GM21717 (cell line): Measurements from ENCODE around the gene POLR2J3.
"Not testable (repeated sequence)": the region's sequence is repeated elsewhere in the genome, so short reads cannot be mapped to it uniquely, and the experiment has no call there.

Experiments
- ATAC-seq: cut with Tn5 transposase; IDR thresholded peaks from one replicate; pipeline ENCODE4 v1.9.1; 2021; ENCODE audit warnings: mild to moderate bottlenecking, moderate library complexity; ENCODE audit not compliant: unreplicated experiment

Gene POLR2J3

DNA sequence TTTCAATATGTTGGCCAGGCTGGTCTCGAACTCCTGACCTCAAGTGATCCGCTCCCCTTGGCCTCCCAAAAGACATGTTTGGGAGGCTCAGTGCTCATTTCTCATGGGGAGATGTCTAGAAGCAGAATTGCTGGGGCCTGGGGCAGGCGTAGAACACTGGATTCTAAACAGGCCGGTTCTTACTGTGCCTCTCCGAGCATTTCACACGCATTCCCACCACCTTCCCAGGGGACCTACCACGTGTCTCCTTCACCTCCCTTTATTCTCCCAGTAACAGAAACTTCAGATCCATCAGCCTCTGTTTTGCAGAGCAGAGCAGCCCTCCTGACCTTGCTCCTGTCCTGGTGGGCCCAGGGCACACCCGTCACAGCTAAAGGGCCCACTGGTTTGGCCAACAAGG is 45.2 kb downstream of the POLR2J3 start:
- ATAC-seq, result not testable (repeated sequence)

DNA sequence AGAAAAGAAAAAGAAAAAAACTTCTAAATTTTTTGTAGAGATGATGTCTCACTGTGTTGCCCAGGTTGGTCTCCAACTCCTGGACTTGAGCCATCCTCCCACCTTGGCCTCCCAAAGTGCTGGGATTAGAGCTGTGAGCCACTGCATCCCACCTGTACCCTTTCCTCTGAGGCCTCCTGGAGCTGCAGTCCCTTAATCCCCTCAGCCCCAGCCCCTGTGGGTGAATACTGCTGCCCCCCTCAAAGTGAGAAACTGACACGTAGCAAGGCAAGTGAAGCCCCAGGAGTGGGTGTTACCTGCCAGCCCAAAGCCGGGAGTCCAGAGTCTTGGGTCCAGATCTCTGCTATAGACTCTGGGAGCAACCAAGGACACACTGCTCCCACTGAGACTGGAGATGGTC is 47.6 kb downstream of the POLR2J3 start:
- not testable (repeated sequence) for ATAC-seq

DNA sequence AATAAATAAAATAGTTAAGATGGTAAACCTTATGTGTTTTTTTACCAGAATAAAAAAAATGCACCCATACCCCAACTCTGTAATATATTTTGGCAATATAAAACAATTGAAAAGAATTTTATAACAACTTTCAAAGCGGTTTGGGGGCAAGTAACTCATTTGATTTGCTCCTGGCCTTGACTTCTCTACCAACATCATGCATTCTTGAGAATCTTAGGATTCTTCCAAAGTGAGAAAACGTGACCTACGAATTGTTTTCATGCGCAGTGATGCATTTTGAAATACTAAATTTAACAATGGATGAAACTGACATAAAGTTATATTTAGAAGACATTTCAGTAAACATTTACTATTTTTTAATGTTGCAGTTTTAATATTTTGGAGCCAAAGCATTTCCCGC is 51.6 kb downstream of the POLR2J3 start:
- ATAC-seq, result not testable (repeated sequence)

DNA sequence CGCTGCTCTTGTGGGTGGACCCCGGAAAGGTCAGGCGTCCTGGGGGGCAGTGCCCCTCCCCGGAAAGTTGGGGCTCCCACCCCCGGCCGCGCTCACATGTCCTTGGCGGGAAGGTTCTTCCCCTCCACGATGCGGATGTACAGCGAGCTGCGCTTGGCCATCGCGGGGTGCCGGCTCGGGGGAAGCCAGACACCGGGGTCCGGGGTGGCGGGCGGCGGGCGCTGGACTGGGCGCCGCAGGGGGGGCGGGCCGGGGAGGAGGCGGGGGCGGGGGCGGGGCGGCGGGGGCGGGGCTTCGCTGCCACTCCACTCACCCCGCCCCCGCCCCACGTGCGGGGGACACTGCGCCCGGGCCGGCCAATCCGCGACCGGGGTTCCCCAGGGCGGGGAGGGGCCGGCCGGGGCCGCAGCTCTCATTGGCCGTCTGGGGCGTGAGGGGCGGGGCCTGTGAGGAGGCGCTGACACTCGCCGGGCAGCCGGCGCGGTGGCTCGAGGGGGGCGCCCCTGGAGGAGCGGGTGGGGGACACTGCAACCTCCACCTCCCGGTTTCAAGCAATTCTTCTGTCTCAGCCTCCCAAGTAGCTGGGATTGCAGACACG is 54.7 kb downstream of the POLR2J3 start, which contains the start of gene RASA4B:
TSS of gene RASA4B (minus strand) at position 228 of the 598 bp plus-strand sequence. CDS start at position 161, 67 bp downstream.
- peak; percentile 46 for ATAC-seq
